DOHH2 (cell line): Measurements from ENCODE around the gene SPHKAP.

Source experiments
- H3F3A ChIP-seq: fragments of 200-600 bp; sonication (generic), shearing (Covaris generic); 2 replicates; pipeline ENCODE4 v1.6.0; 2016; ENCODE audit warnings: antibody characterized with exemption, mild to moderate bottlenecking; ENCODE audit not compliant: control insufficient read depth, insufficient read depth
- H3K27ac ChIP-seq: fragments of 200-600 bp; sonication (generic); 2 replicates; pipeline ENCODE4 v1.5.1; 2014; ENCODE audit warnings: low read depth, mild to moderate bottlenecking, low read length, moderate library complexity
- H3K27me3 ChIP-seq: fragments of 200-600 bp; sonication (generic); 2 replicates; pipeline ENCODE4 v1.6.1; 2014; ENCODE audit warnings: mild to moderate bottlenecking, low read length, mixed read lengths; ENCODE audit not compliant: control insufficient read depth
- H3K36me3 ChIP-seq: fragments of 200-600 bp; sonication (generic); 2 replicates; pipeline ENCODE4 v1.6.1; 2014; ENCODE audit warnings: mild to moderate bottlenecking, low read length, moderate library complexity, mixed read lengths; ENCODE audit not compliant: control insufficient read depth
- H3K4me1 ChIP-seq: fragments of 200-600 bp; sonication (generic); 2 replicates; pipeline ENCODE4 v1.6.1; 2014; ENCODE audit warnings: mild to moderate bottlenecking, low read length, mixed read lengths; ENCODE audit not compliant: control insufficient read depth
- H3K4me2 ChIP-seq: fragments of 200-600 bp; sonication (generic); 2 replicates; pipeline ENCODE4 v1.6.0; 2014; ENCODE audit warnings: mild to moderate bottlenecking, low read length, moderate library complexity
- H3K4me3 ChIP-seq: fragments of 200-600 bp; sonication (generic); 2 replicates; pipeline ENCODE4 v1.5.1; 2014; ENCODE audit warnings: mild to moderate bottlenecking, low read length, mixed read lengths
- H3K79me2 ChIP-seq: fragments of 200-600 bp; sonication (generic); 2 replicates; pipeline ENCODE4 v1.6.1; 2014; ENCODE audit warnings: mild to moderate bottlenecking, low read length, mixed read lengths; ENCODE audit not compliant: control insufficient read depth
- H3K9me2 ChIP-seq: fragments of 200-600 bp; sonication (generic); replicated peaks from 2 replicates; pipeline ENCODE4 v1.6.1; 2014; ENCODE audit warnings: mild to moderate bottlenecking, low read length, mixed read lengths; ENCODE audit not compliant: control insufficient read depth
- H3K9me3 ChIP-seq: fragments of 200-600 bp; sonication (generic); 2 replicates; pipeline ENCODE4 v1.6.1; 2014; ENCODE audit warnings: antibody characterized with exemption, low read length, mixed read lengths; ENCODE audit not compliant: control insufficient read depth, insufficient read depth
- H4K20me1 ChIP-seq: fragments of 200-600 bp; sonication (generic); 2 replicates; pipeline ENCODE4 v1.6.0; 2014; ENCODE audit warnings: low read depth, mild to moderate bottlenecking, antibody characterized with exemption, low read length, moderate library complexity; ENCODE audit not compliant: control insufficient read depth, insufficient read depth
- EZH2phosphoT487 ChIP-seq: fragments of 200-600 bp; sonication (generic); IDR thresholded peaks from 2 replicates; pipeline ENCODE4 v1.6.1; 2017; ENCODE audit warnings: borderline replicate concordance, mild to moderate bottlenecking, antibody characterized with exemption, low read length, moderate library complexity, mixed read lengths
- TF ChIP-seq, protein P1 (sequence below): fragments of 200-600 bp; sonication (generic); IDR thresholded peaks from one replicate; pipeline ENCODE4 v1.5.1; 2014; ENCODE audit warnings: antibody characterized with exemption, mild to moderate bottlenecking, low read depth, low read length; ENCODE audit not compliant: poor library complexity, severe bottlenecking

The SPHKAP gene

DNA sequence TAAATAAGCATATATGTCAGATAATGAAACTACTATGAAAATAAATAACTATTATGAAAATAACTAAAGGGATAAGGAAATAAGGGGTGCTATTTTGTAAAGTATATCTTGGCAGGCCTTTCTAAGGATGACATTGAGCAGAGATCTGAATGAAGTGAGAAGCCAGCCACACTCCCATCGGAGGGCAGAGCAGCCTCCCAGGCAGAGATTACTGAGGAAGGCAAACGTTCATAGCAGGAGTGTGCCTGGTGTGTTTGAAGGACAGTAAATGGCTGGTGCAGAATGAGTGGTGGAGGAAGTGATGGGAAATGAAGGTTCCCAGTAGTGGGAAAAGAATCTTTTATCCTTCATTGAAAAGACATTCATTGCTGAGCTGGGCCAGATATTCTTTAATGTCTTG, 62.5 kb downstream of the SPHKAP start:
- no peaks in the 10 kb centered on the region for H4K20me1 ChIP-seq
- no peaks in the 10 kb centered on the region for H3K27me3 ChIP-seq
- no peak overlapping the region for H3K27ac ChIP-seq
- no peaks in the 10 kb centered on the region for H3K4me1 ChIP-seq
- TF ChIP-seq, protein P1, sequence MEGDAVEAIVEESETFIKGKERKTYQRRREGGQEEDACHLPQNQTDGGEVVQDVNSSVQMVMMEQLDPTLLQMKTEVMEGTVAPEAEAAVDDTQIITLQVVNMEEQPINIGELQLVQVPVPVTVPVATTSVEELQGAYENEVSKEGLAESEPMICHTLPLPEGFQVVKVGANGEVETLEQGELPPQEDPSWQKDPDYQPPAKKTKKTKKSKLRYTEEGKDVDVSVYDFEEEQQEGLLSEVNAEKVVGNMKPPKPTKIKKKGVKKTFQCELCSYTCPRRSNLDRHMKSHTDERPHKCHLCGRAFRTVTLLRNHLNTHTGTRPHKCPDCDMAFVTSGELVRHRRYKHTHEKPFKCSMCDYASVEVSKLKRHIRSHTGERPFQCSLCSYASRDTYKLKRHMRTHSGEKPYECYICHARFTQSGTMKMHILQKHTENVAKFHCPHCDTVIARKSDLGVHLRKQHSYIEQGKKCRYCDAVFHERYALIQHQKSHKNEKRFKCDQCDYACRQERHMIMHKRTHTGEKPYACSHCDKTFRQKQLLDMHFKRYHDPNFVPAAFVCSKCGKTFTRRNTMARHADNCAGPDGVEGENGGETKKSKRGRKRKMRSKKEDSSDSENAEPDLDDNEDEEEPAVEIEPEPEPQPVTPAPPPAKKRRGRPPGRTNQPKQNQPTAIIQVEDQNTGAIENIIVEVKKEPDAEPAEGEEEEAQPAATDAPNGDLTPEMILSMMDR = no peak
- no peak for TF ChIP-seq EZH2phosphoT487
- H3K9me3 ChIP-seq = no peaks in the 10 kb centered on the region
- H3K79me2 ChIP-seq = no peaks in the 10 kb centered on the region
- H3K36me3 ChIP-seq = no peaks in the 10 kb centered on the region
- no peak overlapping the region for H3K4me3 ChIP-seq
- no peak overlapping the region for H3K4me2 ChIP-seq
- H3F3A ChIP-seq = no peaks in the 10 kb centered on the region
- no peaks in the 10 kb centered on the region for H3K9me2 ChIP-seq

DNA sequence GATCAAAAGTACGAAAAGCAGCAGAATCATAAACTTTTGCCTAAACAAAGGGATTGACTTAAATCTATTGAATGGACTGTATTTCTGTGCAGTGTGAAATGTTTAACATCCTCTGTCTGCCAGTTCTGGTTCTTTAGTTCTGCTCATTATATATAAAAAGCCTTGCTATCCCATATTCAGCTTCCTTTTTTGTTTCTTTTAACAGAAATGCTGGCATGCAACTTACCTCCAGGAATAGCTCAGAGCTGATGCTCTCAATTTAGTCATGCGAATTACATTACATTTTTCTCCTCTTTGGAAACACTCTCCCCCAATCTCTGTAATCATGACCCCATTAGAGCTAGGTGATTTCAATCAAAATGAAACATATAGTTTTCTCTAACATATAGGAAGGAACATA, 73.6 kb downstream of the SPHKAP start:
- H3F3A ChIP-seq = no peaks in the 10 kb centered on the region
- no peaks in the 10 kb centered on the region for H3K4me1 ChIP-seq
- H3K27me3 ChIP-seq = no peaks in the 10 kb centered on the region
- no peak overlapping the region for H3K4me2 ChIP-seq
- H3K9me3 ChIP-seq = no peaks in the 10 kb centered on the region
- no peaks in the 10 kb centered on the region for H3K36me3 ChIP-seq
- no peaks in the 10 kb centered on the region for H3K9me2 ChIP-seq
- no peak overlapping the region for H3K27ac ChIP-seq
- TF ChIP-seq, protein P1 = no peak
- TF ChIP-seq EZH2phosphoT487 = no peak
- no peak overlapping the region for H3K4me3 ChIP-seq
- H3K79me2 ChIP-seq = no peaks in the 10 kb centered on the region
- H4K20me1 ChIP-seq = no peaks in the 10 kb centered on the region

DNA sequence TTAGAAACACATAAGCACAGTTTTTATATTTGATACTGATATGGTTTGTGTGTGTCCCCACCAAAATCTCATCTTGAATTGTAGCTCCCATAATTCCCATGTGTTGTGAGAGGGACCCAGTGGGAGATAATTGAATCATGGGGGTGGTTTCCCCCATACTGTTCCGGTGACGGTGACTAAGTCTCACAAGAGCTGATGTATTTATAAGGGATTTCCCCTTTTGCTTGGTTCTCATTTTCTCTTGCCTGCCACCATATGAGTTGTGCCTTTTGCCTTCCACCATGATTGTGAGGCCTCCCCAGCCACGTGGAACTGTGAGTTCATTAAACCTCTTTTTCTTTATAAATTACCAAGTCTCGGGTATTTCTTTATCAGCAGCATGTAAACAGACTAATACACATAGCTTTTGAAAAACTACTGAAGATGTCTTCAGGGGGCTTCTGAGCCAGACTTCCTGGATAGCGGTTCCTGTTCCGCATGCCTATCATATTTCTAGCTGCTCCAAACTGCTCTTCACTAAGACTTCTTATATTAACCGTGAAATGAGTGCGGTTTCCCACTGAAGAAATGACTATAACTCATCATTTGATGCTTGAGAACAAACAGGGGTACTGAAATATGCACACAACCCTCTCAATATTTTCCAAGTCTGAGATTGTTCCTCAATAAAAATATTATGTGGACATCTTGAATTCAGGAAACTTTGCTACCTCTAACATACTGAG, 75.8 kb downstream of the SPHKAP start:
- no peaks in the 10 kb centered on the region for H3K27me3 ChIP-seq
- no peaks in the 10 kb centered on the region for H3F3A ChIP-seq
- TF ChIP-seq EZH2phosphoT487 = no peak
- TF ChIP-seq, protein P1 = no peak
- H3K4me1 ChIP-seq = no peaks in the 10 kb centered on the region
- H3K9me3 ChIP-seq = no peaks in the 10 kb centered on the region
- H4K20me1 ChIP-seq = no peaks in the 10 kb centered on the region
- H3K4me3 ChIP-seq = no peak overlapping the region
- H3K4me2 ChIP-seq = no peak overlapping the region
- no peaks in the 10 kb centered on the region for H3K9me2 ChIP-seq
- H3K36me3 ChIP-seq = no peaks in the 10 kb centered on the region
- H3K79me2 ChIP-seq = no peaks in the 10 kb centered on the region
- H3K27ac ChIP-seq = no peak overlapping the region
